Fibroblast of villous mesenchyme (primary cell): Measurements from ENCODE around the gene KLC4. TPM values are rescaled to one million over a fixed set of nuclear protein-coding genes. Genes with fewer than 3 reads are reported as not detected.
"Not testable (repeated sequence)": the region's sequence is repeated elsewhere in the genome, so short reads cannot be mapped to it uniquely, and the experiment has no call there.

Experiments
- DNase-seq: peaks from one replicate; pipeline ENCODE4 v3.0.0-alpha.2; 2010; ENCODE audit warnings: low read depth
- H3K4me3 ChIP-seq: 2 replicates; pipeline ENCODE4 v1.5.1; 2011; ENCODE audit warnings: low read depth, mild to moderate bottlenecking, low read length
- total RNA-seq: library from RNA; depleted of rRNA; stranded (reverse); fragments of >200 nt; gene quantifications from 2 replicates; pipeline ENCODE4 v1.2.3, GENCODE V29; 2012
- TF ChIP-seq, protein P1 (sequence below): IDR thresholded peaks from 2 replicates; pipeline ENCODE4 v1.5.1; 2012; ENCODE audit warnings: low read depth, mild to moderate bottlenecking, low read length; ENCODE audit not compliant: insufficient read depth

Gene KLC4
- total RNA-seq, 1 donor = 16.0 TPM

- no peak overlapping the region for H3K4me3 ChIP-seq
- no peak for DNase-seq
- TF ChIP-seq, protein P1, sequence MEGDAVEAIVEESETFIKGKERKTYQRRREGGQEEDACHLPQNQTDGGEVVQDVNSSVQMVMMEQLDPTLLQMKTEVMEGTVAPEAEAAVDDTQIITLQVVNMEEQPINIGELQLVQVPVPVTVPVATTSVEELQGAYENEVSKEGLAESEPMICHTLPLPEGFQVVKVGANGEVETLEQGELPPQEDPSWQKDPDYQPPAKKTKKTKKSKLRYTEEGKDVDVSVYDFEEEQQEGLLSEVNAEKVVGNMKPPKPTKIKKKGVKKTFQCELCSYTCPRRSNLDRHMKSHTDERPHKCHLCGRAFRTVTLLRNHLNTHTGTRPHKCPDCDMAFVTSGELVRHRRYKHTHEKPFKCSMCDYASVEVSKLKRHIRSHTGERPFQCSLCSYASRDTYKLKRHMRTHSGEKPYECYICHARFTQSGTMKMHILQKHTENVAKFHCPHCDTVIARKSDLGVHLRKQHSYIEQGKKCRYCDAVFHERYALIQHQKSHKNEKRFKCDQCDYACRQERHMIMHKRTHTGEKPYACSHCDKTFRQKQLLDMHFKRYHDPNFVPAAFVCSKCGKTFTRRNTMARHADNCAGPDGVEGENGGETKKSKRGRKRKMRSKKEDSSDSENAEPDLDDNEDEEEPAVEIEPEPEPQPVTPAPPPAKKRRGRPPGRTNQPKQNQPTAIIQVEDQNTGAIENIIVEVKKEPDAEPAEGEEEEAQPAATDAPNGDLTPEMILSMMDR = no peak
Measured at GRCh38 chr6:43101497-43101896, 42.1 kb downstream of the KLC4 start.

- no peak overlapping the region for H3K4me3 ChIP-seq
- TF ChIP-seq, protein P1 = no peak
- DNase-seq = no peak
Measured at GRCh38 chr6:43103253-43103876, 43.9 kb downstream of the KLC4 start.

GRCh38 chr6:43105538-43106222 is 46.2 kb downstream of the KLC4 start:
- DNase-seq = no peak
- no peak overlapping the region for H3K4me3 ChIP-seq
- TF ChIP-seq, protein P1 = no peak

DNA sequence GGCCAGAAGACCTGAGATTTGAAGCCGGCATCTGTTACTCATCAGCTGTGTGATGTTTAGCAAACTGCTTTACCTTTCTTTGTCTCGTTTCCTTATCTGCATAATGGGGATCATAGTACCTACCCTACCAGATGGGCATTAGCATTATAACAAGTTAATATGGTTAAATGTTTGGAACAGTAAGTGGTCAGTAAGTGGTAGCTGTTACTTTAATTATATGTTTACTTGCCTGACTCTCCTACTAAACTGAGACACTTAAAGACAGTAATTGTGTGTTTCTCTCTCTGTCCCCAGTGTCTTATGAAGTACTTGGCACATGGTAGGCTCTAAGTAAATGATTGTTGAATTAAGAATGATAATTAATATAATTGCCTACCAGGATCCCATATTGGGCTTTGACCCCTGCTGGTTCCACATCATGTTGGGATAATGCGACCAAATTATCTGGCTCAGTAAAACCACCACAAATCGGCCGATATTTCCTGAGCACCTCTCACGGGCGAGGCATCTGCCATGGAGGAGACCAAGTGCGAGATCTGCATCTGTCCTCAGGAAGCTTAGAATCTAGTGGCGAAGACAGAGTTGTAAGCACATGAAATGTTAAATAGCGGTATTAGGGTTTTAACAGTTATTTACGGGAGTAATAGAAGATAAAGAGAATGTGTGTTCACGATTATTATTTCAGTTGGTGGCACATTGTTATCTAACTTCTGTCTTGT is 48.1 kb downstream of the KLC4 start:
- TF ChIP-seq, protein P1 = no peak
- DNase-seq = no peak
- H3K4me3 ChIP-seq = no peak overlapping the region

DNA sequence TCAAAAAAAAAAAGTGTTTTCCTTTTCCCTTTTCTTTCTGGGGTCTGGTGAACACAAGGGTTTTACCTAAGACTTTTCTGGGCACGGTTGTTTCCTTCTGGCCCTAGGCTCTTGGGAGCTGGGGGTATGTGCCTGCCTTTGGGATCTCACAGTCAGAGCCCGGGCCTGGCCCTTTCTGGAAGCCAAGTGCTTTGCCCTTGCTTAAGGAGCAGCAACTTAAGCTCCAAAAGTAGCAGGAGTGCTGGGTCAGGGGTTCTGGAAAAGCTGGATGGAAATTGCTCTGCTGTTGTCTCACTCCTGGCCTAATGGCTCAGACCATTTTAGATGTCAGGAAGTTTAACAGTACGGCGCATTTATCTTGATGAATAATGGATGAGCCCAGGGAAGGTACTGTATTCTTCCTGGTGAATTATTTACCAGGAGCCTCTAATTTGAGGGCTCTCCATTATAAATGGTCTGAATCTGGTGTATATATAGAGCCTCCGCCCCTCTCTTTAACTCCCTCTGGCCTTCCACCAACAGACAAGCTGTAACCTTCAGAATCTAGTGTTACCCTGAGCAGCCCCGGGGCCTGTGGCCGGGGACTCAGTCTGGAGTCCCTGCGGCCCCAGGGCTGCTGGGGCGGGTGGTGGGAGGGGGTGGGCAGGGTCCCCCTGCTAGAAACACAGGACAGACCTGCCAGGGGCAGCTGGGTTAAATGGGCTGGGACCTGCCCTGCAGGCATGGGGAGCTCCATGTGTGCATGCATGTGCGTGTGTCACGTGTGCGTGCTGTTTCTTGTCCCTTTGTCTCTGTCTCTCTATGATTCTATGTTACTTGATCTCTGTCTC is 54.2 kb downstream of the KLC4 start:
- no peak overlapping the region for H3K4me3 ChIP-seq
- TF ChIP-seq, protein P1 = no peak
- DNase-seq = peak; percentile 51

DNA sequence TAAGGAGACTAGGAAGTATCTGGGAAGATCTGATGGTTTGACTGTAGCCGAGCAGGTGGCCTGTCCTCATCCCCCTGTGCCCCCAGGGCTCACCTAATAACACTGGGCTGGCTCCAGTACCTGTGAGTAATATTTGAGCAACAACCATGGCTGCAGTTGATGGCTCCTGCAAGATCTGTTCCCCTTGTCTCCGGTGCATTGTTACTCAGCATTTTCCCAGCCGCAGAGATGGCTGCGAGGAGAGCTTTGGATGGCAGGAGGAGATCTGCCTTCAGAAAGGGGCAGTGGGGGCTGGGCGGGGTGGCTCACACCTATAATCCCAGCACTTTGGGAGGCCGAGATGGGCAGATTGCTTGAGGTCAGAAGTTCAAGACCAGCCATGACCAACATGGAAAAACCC is 55.9 kb downstream of the KLC4 start:
- H3K4me3 ChIP-seq = no peak overlapping the region
- TF ChIP-seq, protein P1 = no peak
- DNase-seq = no peak

DNA sequence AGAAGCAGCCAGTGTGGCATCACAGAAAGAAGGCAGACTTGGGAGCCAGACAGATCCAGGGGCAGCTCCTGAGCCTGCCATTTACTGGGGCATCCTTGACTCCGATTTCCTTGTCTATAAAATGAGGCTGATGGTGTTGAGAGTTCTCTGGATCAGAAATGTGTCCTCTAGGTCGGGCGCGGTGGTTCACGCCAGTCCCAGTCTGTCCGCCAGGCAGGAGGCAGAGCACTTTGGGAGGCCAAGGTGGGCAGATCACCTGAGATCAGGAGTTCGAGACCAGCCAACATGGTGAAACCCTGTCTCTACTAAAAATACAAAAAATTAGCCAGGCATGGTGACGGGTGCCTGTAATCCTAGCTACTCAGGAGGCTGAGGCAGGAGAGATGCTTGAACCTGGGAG is 58.0 kb downstream of the KLC4 start:
- H3K4me3 ChIP-seq, DNase-seq: not testable (repeated sequence)
